Epithelial cell of esophagus (primary cell): ENCODE results near the gene NOP14.
A peak's percentile ranks its signal among the peaks of the same experiment; 100 is the strongest.

Experiments
- DNase-seq: peaks from one replicate; pipeline ENCODE4 v3.0.0; 2010; ENCODE audit warnings: low read depth
- H3K4me3 ChIP-seq: 2 replicates; pipeline ENCODE4 v1.5.1; 2011; ENCODE audit warnings: mild to moderate bottlenecking, low read length, control low read depth
- TF ChIP-seq, protein P1 (sequence below): IDR thresholded peaks from 2 replicates; pipeline ENCODE4 v1.5.1; 2011; ENCODE audit warnings: low read depth, mild to moderate bottlenecking, low read length, control low read depth, inconsistent platforms; ENCODE audit not compliant: insufficient read depth; ENCODE audit errors: missing control alignments

The NOP14 gene

DNA sequence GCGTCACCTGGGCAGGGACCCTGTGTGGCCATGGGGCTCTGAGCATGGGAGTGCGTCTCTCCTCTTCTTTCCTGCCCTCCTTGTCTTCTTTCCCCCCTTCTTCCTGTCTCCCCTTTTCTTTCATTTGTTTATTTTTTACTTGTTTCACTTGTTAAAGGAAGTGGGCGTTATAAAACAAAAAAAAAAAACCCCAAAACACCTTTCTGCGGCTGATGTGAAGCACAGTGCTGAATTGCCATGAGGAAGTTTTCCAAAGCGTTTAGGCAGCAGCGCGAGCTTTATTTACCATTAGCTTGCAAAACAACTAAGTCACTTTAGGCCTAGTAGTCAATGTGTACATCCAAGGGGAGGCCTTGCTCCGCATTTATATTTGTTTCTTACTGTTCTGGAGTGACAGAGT is 57.0 kb downstream of the NOP14 start:
- DNase-seq = no peak
- H3K4me3 ChIP-seq = no peak overlapping the region
- TF ChIP-seq, protein P1, sequence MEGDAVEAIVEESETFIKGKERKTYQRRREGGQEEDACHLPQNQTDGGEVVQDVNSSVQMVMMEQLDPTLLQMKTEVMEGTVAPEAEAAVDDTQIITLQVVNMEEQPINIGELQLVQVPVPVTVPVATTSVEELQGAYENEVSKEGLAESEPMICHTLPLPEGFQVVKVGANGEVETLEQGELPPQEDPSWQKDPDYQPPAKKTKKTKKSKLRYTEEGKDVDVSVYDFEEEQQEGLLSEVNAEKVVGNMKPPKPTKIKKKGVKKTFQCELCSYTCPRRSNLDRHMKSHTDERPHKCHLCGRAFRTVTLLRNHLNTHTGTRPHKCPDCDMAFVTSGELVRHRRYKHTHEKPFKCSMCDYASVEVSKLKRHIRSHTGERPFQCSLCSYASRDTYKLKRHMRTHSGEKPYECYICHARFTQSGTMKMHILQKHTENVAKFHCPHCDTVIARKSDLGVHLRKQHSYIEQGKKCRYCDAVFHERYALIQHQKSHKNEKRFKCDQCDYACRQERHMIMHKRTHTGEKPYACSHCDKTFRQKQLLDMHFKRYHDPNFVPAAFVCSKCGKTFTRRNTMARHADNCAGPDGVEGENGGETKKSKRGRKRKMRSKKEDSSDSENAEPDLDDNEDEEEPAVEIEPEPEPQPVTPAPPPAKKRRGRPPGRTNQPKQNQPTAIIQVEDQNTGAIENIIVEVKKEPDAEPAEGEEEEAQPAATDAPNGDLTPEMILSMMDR = no peak

DNA sequence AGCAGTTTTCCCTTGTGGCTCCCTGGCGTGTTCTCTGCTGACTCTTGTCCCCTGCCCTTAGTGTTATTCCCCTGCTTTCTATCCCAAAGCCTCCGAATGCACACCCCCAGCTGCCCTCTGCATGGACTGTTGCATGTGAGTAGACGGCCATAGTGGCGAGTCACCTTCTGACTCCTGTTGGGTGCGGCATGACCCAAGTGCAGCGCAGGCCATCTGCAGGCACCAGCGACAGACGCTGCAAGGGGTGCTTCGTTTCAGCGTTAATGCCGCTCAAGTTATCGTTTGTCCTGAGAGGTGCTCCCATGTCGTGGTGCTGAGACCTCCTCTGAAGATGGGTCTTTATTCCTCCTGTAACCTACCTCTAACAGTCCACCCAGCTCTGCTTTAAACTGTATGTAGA is 57.7 kb downstream of the NOP14 start:
- DNase-seq = no peak
- H3K4me3 ChIP-seq = no peak overlapping the region
- TF ChIP-seq, protein P1 = no peak

DNA sequence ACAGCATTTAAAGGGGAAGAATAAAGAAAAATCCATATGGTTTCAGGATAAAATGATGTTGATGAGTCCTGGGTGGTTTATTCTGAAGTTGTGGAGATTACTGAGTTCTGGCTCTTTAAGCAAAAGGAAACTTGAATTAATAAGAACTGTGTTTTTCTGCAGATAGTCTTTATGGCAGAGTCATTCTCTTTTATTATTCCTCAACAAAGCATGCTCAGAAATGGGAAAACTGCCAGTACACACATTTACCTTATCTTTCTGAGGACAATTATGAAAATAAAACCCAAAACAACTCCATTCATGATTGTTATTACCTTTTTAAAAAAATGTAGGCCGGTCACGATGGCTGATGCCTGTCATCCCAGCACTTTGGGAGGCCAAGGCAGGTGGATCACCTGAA is 61.1 kb downstream of the NOP14 start:
- TF ChIP-seq, protein P1 = no peak
- no peak overlapping the region for H3K4me3 ChIP-seq
- no peak for DNase-seq

DNA sequence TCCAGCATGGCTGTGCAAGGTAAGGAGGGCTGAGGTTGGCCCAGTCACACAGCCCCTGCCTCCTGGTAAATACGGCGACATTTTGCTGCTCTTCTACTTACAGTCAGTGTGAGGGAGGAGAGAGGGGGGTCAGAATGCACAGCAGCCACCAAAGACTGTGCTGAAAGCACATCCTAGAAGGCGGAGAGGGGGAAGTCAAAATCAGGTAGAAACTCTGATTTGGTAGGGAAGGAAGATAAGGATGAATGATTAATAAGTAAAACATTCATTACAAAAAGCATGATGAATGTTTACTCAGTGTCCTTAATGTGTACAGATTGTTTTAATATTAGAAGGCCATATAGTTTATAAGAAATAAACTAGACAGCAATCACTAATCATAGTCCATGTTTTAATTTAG is 62.0 kb downstream of the NOP14 start:
- no peak for DNase-seq
- H3K4me3 ChIP-seq = no peak overlapping the region
- TF ChIP-seq, protein P1 = no peak

DNA sequence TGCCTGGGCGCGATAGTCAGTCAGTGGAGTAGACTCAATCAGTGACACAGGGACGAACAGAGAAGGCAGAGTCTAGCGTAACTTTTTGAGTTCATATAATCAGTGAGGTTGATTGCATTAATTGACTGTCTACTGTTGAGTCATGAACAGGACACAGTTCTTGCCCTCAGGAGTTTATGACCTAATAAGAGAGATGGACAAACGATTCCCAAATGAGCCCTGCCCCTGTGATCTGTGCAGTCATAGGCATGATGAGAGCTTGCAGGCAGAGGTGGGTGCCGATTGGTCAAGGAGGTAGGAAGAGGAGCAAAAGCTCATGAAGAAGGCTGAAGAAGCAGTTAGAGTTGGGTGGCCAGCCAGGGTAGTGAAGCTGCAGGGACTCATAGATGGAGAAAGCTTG is 62.5 kb downstream of the NOP14 start:
- peak; percentile 57 for DNase-seq

DNA sequence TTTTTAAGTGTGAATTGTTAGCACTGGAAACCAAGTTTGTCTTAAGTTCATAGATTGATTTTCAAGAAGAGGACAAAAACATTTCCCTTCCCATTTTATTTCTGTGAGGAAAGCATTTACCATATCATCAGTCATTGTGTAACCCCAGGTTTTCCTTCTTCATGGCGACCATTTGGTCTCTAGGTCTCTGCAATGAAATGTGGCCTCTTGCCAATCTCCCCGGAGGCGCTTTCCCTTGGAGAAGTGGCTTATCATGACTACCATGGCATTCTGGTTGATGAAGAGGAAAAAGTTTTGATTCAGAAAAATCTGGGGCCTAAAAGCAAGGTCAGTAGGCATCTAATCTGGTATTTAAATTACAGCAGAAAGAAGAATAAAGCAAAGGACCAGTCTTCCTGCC is 65.2 kb downstream of the NOP14 start:
- peak; percentile 15 for DNase-seq
- TF ChIP-seq, protein P1 = no peak
- H3K4me3 ChIP-seq = no peak overlapping the region

More for the DNA sequence above, 62.5 kb downstream of the NOP14 start:
- TF ChIP-seq, protein P1 = no peak
- H3K4me3 ChIP-seq = no peak overlapping the region

DNA sequence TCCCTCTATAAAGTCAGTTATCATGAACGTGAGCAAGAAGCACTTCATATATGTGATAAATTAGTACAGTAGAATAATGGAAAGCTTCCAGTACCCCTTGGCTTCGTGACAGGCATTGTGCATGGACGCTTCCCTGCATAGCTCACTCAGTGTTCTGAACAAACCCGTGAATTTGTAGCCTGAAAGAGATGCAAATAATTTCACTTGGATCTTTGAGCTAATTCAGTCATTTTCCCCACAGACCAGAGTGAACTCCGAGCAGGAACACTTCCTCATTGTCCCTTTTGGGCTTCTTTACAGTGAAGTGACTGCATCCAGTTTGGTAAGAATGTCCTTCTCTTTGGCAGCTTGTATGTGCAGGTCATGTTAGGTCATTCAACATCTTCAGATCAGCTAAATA is 69.4 kb downstream of the NOP14 start:
- TF ChIP-seq, protein P1 = no peak
- DNase-seq = no peak
- no peak overlapping the region for H3K4me3 ChIP-seq
